ENCODE results near the gene CSGALNACT2.

The CSGALNACT2 gene

GRCh38 chr10:43151371-43151770, 13.1 kb downstream of the CSGALNACT2 start:
- no peak overlapping the region for H3K4me3 ChIP-seq (ENCODE audit: low read length)
- TF ChIP-seq CTCF (IDR thresholded peaks at IDR 0.05; ENCODE audit: insufficient read depth, low read depth, low read length, missing control alignments) = no peak
- no peak for DNase-seq (ENCODE audit: low read depth)

GRCh38 chr10:43153901-43154300, 15.7 kb downstream of the CSGALNACT2 start:
- TF ChIP-seq CTCF (IDR thresholded peaks at IDR 0.05; ENCODE audit: insufficient read depth, low read depth, low read length, missing control alignments) = no peak

GRCh38 chr10:43155221-43155620, 17.0 kb downstream of the CSGALNACT2 start:
- no peak for TF ChIP-seq CTCF (IDR thresholded peaks at IDR 0.05; ENCODE audit: insufficient read depth, low read depth, low read length, missing control alignments)
- no peak for DNase-seq (ENCODE audit: low read depth)
- no peak overlapping the region for H3K4me3 ChIP-seq (ENCODE audit: low read length)

More at GRCh38 chr10:43153901-43154300, 15.7 kb downstream of the CSGALNACT2 start:
- H3K4me3 ChIP-seq (ENCODE audit: low read length) = no peak overlapping the region
- DNase-seq (ENCODE audit: low read depth) = no peak

GRCh38 chr10:43155741-43156140, 17.5 kb downstream of the CSGALNACT2 start:
- no peak overlapping the region for H3K4me3 ChIP-seq (ENCODE audit: low read length)
- DNase-seq (ENCODE audit: low read depth) = no peak
- no peak for TF ChIP-seq CTCF (IDR thresholded peaks at IDR 0.05; ENCODE audit: insufficient read depth, low read depth, low read length, missing control alignments)

GRCh38 chr10:43156590-43157341, 18.5 kb downstream of the CSGALNACT2 start:
- no peak for TF ChIP-seq CTCF (IDR thresholded peaks at IDR 0.05; ENCODE audit: insufficient read depth, low read depth, low read length, missing control alignments)
- no peak for DNase-seq (ENCODE audit: low read depth)
- no peak overlapping the region for H3K4me3 ChIP-seq (ENCODE audit: low read length)

GRCh38 chr10:43158636-43159035, 20.4 kb downstream of the CSGALNACT2 start:
- DNase-seq (ENCODE audit: low read depth) = no peak
- TF ChIP-seq CTCF (IDR thresholded peaks at IDR 0.05; ENCODE audit: insufficient read depth, low read depth, low read length, missing control alignments) = no peak

More at GRCh38 chr10:43158636-43159035, 20.4 kb downstream of the CSGALNACT2 start:
- H3K4me3 ChIP-seq (ENCODE audit: low read length) = no peak overlapping the region
